HG02852 (cell line): ENCODE measurements around the gene RHOH.
"Not testable (repeated sequence)": the region's sequence is repeated elsewhere in the genome, so short reads cannot be mapped to it uniquely, and the experiment has no call there.

Experiments used
- ATAC-seq: cut with Tn5 transposase; IDR thresholded peaks from one replicate; pipeline ENCODE4 v1.9.1; 2021; ENCODE audit warnings: mild to moderate bottlenecking, moderate library complexity; ENCODE audit not compliant: unreplicated experiment

Gene RHOH

DNA sequence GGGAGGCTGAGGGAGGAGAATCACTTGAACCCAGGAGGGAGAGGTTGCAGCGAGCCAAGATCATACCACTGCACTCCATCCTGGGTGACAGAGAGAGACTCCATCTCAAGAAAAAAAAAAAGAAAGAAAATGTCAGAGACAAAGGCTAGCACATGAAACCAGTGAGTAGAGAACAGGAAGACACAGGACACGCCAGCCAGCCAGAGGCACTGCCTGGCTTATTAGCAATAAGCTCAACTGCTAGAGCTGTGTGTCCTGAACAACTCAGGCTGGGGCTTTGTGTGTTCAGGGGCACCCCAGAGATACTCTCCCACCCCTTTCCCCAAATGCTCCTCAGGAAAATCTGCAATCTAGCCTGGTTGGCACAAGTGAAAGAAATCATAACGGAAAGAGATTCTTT is 60.0 kb downstream of the RHOH start:
- no peak for ATAC-seq

DNA sequence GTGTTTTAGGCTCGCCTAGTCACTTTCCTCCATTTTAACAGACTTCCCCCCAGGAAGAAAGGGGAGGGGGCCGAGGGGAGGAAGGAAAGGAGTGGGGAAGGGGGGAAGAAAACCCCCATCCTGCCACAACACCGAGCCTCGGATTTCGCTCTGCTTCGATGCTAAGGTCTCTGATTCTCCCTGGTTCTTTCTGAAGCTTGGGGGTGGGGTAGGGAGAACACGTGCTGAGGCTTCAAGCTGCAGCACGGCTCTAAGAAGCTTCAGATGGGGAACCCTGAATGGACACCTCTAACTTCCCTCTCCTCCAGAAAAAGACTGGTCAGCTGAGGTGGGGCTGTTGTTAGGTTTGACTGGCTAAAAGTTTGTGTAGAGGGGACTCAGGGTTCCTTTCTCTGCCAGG is 61.8 kb downstream of the RHOH start:
- no peak for ATAC-seq

DNA sequence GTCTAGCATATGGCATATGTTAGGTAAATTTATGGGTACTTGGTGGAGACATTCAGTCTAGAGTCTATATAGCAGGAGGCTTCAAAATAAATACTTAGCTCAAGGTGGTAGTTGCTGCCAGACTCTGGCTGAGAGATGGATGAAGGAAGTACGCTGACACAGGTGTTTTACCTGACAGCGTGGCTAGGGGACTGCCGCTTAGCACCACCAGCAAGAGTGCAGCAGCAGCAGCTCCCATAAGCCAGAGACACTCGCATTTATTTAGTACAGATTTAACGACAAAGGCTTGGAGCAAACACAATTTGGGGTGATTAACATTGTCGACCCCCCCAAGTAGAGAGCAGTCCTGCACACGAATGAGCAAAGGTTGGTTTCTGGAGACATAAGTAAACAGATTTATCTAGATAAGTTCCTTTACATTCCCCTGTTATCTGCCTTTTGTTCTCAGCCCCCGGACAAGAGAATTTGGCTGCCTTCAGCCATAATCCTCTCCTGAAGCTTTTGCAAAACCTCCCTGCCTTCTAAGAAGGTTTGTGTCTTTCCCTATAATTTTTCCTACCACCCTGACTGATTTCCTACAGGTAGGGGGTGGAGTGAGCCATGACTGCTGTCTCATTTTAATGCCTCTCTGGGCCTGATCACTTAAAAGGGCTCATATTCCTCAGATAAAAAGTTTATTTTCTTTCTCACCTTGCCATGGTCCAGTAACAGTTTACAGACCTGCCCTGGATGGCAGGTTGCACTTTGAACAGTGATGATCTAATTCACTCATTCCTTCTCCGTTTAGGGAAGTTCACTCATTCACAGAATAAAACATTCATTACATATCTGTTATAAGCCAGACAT is 64.6 kb downstream of the RHOH start:
- no peak for ATAC-seq

DNA sequence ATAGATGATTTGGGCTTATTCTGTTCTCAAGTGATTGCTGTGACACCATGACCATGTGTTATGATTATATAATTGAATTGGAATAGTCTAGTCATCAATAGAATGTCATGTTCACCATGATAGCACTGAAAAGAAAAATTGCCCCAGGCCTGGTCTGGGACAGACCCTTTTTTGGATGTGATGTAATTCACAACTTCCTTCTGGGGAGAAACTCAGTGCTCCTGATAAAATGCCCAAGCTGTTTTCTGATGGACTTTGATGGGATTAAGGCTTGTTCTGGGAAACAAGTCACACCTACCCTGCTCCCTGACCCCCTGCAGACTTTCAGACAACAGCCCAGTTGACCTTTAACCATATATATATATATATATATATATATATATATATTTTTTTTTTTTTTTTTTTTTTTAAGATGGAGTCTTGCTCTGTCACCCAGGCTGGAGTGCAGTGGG is 65.3 kb downstream of the RHOH start:
- no peak for ATAC-seq

DNA sequence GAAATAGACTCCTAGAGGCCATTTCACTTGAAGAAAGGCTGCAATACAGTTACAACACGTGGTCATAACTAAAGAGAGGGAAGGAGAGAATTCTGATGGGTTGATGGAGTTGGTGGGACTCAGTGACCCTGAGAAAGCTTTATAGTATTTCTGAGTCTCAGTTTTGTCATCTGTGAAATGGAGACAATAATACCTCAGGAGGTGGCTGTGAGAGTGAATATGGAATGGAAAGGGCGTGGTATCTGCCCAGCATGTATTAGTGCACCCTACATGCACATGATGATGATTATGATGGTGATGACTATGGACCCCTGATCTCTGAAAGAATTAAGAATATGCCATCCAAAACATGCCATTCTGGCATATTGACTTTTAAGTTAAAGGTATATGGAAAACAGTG is 66.0 kb downstream of the RHOH start:
- no peak for ATAC-seq

DNA sequence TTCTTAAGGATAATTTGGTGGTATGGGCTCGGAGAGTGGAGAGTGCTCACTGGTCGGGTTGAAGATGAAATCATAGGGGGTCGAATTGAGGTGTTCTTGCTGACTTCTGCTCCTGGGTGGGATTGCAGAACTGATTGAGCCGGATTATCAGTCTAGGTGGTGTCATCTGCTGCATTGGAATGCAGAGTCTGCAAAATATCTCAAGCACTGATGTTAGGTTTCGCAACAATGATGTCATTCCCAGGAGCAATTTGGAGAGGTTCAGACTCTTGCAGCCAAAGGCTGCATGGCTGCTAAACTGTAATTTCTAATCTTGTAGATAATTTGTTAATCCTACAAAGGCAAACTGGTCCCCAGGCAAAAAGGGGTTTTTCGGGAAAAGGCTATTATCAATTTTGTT is 67.7 kb downstream of the RHOH start:
- ATAC-seq: no peak

DNA sequence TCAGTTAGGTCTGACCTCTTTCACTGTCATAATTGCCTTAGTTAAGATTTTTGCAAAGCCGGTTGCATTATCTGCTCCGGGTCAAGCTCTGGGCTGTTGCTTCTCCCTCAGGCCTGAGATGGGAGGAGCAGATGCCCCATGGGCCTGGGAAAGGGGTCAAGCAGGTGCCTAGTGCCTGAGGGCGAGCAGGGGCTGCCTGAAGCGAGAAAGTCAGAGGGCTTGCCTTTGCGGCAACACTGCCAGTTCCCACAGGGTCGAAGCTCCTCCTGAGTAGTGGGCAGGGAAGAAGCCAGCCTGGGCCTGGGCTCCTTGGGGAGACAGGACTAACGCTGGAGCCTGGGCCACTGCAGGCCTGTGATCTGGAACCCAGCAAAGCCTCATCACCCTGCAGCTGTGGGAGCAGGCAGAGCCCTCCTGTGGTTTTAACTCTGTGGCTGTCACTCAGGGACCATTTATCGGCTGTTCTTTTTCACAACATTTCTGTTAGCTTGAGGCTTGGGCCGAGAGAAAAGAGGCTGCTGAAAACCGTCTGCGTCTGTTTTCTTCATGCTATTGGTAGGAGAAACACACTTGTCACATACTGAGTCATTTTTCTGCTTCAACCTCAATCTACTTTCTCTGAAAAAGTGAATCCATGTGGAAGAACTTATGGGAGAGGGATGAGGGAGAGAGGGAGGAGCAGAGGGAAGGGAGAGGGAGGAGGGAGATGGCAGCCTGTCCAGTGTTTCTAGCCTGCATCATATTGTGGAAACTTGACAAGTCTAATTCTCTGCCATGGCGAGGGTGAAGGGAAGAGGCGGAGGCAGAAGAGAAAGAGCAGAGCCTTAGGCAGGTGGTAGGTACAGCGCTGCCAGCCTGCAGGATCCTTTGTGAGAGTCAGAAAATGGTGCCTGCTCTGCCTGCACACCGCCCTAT is 68.4 kb downstream of the RHOH start:
- no peak for ATAC-seq

DNA sequence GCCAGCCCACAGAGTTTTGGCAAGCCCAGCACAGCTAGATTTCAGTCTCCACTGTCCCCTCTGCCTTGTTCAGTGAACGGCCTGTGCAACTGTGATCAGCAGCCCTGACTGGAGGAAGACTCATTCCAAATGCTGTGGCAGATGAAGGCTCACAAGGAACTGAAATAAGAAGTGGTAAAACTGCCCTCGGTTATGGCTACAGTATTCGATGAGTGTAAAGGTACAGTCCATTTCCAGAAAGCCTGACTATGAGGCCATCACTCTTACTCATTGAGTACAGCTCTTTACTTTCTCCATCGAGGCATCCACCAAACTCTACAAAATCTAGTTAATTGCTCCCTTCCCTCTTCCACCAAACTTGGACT is 69.1 kb downstream of the RHOH start:
- no peak for ATAC-seq

DNA sequence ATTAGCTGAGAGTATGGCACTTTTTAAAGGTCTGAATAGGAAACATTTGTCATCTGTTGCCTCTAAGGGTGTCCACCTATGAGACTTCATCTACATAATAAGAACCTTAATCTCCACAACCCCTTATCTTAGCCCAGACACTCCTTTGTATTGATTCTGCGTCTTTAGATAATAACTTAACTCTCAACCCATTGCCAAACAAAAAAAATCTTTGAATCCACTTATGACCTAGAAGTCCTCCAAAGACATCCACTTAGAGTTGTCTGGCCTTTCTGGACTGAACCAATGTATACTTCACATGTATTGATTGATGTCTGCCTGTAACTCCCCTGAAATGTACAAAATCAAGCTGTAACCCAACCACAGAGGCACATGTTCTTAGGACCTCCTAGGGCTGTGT is 72.3 kb downstream of the RHOH start:
- ATAC-seq: no peak

DNA sequence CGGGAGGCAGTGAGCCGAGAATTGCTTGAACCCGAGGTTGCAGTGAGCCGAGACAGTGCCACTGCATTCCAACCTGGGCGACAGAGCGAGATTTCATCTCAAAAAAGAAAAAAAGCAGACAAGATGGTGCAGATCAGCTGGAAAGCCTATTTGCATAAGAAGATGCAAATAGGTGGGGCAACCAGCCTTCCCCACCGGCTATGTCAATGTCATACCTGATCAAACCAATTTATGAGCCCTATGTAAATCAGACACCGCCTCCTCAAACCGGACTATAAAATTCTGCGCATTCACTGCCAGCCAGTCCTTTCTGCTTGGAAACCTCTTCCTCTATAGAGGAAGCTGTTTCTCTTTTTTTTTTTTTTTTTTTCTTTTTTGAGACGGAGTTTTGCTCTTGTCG is 73.8 kb downstream of the RHOH start:
- no peak for ATAC-seq

DNA sequence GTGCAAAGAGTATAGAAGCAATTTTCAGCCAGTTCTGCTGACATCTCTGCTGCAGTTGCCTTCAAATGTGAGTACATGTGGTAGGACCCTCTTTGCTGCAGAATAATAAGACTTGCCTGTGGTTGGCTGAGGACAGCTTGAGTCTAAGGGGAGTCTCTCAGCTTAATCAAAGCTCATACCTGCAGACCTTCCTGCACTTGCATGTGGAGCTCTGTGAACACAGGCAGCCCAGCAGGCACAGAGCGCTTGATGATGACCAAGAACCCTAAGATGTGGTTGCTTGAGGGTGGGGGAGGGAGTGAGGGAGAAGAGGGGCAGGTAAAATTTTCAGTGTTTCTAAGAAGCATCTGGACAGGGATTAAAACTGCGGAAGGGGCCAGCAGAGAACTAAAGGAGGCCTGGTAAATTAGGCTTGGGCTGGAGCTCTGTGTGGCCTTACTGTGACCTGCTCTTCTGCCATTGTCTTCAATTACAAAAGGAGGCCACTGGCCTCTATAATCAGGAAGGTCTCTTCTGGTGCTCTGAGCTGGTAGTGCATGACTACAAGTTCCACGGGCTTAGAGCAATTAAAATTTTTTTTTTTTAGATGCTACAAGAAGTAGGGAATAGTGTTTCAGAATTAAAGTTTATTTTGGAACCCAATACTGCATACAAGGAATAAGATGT is 78.4 kb downstream of the RHOH start:
- no peak for ATAC-seq

DNA sequence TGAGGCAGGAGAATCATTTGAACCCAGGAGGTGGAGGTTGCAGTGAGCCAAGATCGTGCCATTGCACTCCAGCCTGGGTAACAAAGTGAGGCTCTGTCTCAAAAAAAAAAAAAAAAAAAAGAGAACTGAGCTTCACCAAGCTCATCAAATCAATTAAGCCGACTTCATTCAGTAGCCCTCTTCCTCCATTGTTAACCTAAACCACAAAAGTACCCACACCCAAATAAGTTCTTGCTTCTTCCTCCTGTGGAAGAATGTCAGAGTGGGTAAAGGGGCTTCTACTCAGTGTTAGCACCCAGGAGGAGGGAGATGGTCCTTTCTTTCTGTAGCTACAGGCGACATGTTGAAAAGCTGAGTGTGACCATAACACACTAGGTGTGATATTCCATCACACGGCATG is 79.7 kb downstream of the RHOH start:
- ATAC-seq: no peak

DNA sequence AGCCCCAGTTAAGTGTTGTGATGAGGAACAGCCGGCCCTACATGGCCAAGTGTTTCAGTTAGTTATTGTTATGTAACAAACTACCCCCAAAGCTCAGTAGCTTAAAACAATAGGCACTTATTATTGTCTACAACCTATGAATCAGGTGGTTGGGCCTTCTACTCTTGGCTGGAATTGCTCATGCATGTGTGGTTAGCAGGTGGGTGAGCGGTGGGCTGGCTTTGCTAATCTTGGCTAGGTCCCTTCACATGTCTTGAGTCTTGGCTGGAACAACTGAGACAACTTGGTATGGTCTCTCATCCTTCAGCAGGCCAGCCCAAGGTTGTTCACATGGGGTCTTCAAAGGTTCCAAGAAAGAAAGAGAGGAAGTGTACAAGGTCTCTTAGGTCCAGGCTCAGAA is 83.8 kb downstream of the RHOH start:
- no peak for ATAC-seq

DNA sequence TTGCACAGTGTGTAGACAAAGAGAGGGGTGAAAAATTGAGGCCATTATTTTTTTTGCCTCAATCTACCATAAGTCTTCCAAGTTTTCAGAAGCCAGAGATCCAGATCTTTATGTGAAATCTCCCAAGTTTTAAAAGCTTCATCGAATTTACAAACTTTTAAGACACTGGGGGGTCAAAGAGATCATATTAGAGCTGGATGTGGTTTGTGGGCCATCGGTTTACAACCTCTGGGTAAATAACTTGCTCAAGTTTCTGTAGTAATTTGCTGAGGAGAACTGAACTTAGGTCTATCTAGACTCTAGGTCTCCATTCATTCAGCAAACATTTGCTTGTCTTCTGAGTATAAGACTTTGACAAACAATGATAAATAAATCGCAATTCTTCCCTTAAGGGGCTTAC is 84.3 kb downstream of the RHOH start:
- no peak for ATAC-seq

DNA sequence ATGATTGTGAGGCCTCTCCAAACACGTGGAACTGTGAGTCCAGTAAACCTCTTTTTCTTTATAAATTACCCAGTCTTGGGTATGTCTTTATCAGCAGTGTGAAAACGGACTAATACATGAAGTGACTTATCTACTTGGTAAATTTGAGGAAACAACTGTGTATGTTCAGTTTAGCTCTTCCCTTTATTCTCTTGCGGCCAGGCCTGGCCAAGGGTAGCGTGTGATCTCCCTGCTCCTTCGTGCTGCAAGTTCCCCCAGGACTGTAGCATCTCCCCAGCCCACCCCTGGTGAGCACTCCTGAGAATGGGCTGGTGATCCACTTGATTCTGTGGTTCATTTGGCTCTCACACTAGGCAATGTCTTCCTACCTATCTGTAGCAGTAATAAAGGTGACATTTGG is 85.1 kb downstream of the RHOH start:
- ATAC-seq: no peak

DNA sequence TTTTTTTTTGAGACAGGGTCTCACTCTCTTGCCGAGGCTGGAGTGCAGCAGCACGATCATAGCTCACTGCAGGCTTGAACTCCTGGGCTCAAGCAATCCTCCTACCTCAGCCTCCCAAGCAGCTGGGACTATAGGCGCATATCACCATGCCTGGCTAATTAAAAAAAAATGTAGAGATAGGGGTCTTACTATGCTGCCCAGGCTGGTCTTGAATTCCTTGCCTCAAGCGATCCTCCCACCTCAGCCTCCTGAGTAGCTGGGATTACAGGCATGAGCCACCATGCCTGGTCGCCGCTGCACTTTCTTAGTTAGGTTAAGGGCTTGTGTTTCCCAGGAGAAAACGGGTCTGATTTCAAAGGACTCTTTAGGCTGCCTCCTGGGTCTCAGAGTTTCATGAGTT is 86.0 kb downstream of the RHOH start:
- ATAC-seq: not testable (repeated sequence)

DNA sequence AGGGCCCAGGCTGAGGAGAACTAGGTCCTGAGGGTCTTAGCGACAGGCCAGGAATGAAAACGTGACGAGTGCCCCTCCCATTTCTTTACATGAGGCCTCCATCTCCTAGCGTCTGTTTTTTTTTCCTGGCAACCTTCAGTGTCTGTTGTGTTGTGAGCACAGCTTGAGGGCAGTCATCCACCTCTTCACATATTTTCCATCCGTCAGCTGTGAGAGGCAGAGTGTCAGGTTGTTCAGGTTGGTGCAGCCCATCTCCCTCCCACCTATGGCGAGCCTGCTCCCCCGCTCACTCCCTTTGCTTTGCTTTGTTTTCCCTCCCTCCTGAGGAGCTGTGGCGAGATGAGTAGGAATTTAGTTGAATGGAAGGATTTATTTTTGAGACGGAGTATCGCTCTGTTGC is 86.6 kb downstream of the RHOH start:
- ATAC-seq: no peak

DNA sequence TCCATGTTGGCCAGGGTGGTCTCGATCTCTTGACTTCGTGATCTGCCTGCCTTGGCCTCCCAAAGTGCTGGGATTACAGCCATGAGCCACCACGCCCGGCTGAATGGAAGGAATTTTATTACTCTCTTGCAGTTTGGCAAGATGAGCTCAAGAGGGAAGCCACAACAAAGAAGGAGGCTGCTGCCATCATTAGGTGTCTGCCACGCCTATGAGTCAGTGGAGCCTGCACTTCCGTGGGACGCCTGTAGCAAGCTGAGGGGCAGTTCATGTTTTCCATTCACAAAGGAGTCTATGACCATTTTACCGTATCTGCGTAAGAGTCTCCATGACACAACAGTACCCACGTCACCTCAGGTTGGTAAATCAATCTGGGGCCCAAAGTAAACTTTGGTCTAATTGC is 87.1 kb downstream of the RHOH start:
- ATAC-seq: no peak

DNA sequence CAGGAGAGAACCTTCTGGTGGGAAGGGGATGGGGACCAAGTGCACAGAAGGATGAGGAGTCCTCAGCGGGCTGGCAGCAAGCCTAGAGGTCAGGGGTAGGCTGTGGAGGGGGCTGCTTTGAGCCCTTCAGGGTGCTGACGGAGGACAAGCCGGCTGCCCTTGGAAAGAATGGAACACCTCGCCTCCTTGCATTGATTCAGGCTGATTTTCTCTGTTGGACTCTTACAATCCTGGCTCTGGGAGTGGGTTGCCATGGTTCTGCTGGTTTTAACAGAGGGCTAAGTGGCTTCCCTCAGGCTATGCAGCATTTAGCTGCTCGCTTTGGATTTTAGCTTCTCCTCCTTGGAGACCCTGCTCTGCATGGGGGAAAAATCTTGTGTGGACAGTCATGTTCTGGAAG is 88.9 kb downstream of the RHOH start:
- ATAC-seq: no peak

DNA sequence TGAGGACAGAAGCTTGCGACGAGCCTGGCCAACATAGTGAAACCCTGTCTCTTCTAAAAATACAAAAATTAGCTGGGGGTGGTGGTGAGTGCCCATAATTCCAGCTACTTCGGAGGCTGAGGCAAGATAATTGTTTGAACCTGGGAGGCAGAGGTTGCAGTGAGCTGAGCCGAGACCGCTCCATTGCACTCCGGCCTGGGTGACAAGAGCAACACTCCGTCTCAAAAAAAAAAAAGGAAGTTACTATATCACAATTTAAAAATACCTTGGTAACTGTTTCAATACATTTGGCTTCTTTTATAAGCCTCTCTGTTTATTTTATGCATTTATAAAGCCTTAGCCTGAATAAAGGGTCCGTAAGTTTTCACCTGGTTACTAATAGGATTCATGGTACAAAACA is 91.7 kb downstream of the RHOH start:
- ATAC-seq: no peak

DNA sequence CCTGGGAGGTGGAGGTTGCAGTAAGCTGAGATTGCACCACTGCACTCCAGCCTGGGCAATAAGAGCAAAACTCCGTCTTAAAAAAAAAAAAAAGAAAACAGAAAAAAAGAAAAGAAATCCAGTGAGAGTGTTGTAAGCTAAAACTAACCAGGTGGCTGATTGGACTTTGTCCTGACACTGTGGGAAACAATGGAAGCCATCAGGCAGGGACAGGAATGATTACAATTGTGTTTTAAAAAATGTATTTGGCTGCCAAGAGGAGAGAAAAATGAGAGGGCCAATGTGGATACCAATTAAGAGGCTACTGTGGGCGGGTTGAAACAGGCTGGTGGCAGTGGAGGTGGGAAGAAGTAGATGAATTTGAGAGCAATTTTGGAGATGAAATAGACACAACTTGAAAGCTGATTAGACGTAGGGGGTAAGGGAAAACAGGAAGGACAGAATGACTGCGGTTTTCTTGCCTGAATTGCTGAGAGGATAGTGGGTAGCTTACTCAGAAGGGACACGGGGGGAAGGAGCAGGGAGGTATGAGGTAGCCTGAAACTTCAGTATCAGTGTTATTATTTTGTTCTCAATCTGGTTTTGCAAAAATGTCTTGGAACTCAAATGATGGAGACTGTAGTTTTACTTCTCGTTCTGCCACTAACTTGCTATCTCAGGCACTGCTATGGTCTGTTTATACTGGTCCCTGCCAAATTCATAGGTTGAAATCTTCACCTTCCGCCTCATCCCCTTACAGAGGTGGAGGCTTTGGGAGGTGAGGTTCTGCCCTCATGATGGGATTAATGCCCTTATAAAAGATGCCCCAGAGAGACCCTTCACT is 92.7 kb downstream of the RHOH start:
- ATAC-seq: peak; percentile 71
